Left lung (tissue), 10 donors: ENCODE results near the gene CACNA1D. TPM values are rescaled to one million over a fixed set of nuclear protein-coding genes. Genes with fewer than 3 reads are reported as not detected.

Source experiments
- ATAC-seq: fragments of 200-7000 bp; cut with Tn5 transposase; one replicate; pipeline ENCODE4 v1.9.1; 2020; ENCODE audit warnings: moderate library complexity
- DNase-seq, 4 donors: peaks; one replicate each; pipeline ENCODE4 v3.0.0-alpha.2; 2013 to 2020
- H3K27ac ChIP-seq, 2 donors: fragments of 200-600 bp; sonication (generic) in 1 of 2; one replicate each; pipeline versions ENCODE4 v1.5.0 to v1.8.0; 2020 to 2021
- H3K27me3 ChIP-seq, 2 donors: fragments of 200-600 bp; sonication (generic) in 1 of 2; one replicate each; pipeline versions ENCODE4 v1.5.0 to v1.8.0; 2020 to 2021
- H3K36me3 ChIP-seq, 2 donors: fragments of 200-600 bp; sonication (generic) in 1 of 2; one replicate each; pipeline versions ENCODE4 v1.5.0 to v1.8.0; 2020 to 2021
- H3K4me1 ChIP-seq, 2 donors: fragments of 200-600 bp; one replicate each; pipeline ENCODE4 v1.8.0; 2021
- H3K4me3 ChIP-seq, 2 donors: fragments of 200-600 bp; sonication (generic) in 1 of 2; one replicate each; pipeline versions ENCODE4 v1.5.0 to v1.8.0; 2020 to 2021; ENCODE audit warnings: mild to moderate bottlenecking in 1 of 2
- H3K9me3 ChIP-seq, 2 donors: fragments of 200-600 bp; sonication (generic) in 1 of 2; one replicate each; pipeline versions ENCODE4 v1.5.0 to v1.8.0; 2020 to 2021
- intact Hi-C, 2 donors: fragments of 100-400 bp; cut with DNase I; formaldehyde crosslinking; loops; one replicate each; pipeline versions ENCODE4 v1.11.2 to v1.14.2; 2022
- polyA plus RNA-seq, 6 donors: library from polyadenylated mRNA; unstranded; fragments of 120-200 nt; gene quantifications; one replicate each; pipeline ENCODE4 v1.2.1, GENCODE V29; 2013; ENCODE audit not compliant: insufficient read length in 6 of 6
- total RNA-seq, 2 donors: library from RNA; stranded (reverse); fragmentation: NEBNext Ultra II Directional; extraction: Animal tissue kit (Norgen Biotek cat#: 25700); gene quantifications; one replicate each; pipeline ENCODE4 v1.2.1, GENCODE V29; 2021
- TF ChIP-seq, protein P1 (sequence below), 2 donors: fragments of 200-600 bp; sonication (generic) in 1 of 2; IDR thresholded peaks; one replicate each; pipeline versions ENCODE4 v1.5.0 to v1.8.0; 2021; ENCODE audit warnings: antibody characterized with exemption in 2 of 2
- donor health status: DM: no; HTN: yes; CAD: no.
- donor health status: DM: no; HTN: no; CAD: no.

Gene CACNA1D
- total and polyA plus RNA-seq, 8 donors, result 32.6 to 78.2 (median 56.2) TPM

DNA sequence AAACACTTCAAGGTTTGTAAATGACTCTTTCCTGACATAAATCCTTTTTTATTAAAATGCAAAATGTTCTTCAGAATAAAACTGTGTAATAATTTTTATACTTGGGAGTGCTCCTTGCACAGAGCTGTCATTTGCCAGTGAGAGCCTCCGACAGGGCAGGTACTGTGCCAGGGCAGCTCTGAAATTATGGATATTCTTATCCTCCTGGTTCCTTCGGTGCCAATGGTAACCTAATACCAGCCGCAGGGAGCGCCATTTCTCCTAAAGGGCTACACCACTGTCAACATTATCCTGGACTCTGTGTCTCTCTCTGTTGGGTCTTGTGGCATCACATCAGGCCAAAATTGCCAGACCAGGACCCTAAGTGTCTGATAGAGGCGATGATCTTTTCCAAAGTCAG, 318.8 kb downstream of the CACNA1D start:
- intact Hi-C loops, result no loop called here

DNA sequence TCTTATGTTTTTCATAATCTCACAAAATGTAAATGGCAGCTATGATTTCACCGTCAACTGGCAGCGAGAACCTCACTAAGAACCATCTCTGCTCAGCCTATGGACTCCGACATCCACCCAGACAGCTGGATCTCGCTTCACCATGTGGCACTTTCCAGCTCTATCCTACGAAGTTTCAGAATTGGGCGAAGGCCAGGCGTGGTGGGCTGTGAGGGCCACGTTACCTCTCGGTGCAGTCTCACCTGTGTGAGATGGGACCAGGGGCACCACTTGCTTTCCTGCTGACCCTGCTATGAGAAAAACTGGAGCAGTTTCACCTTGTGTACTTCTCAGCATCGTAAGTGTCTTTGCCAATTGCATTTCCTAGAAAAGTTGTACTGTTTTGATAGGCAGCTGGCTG, 319.5 kb downstream of the CACNA1D start:
- TF ChIP-seq, protein P1, sequence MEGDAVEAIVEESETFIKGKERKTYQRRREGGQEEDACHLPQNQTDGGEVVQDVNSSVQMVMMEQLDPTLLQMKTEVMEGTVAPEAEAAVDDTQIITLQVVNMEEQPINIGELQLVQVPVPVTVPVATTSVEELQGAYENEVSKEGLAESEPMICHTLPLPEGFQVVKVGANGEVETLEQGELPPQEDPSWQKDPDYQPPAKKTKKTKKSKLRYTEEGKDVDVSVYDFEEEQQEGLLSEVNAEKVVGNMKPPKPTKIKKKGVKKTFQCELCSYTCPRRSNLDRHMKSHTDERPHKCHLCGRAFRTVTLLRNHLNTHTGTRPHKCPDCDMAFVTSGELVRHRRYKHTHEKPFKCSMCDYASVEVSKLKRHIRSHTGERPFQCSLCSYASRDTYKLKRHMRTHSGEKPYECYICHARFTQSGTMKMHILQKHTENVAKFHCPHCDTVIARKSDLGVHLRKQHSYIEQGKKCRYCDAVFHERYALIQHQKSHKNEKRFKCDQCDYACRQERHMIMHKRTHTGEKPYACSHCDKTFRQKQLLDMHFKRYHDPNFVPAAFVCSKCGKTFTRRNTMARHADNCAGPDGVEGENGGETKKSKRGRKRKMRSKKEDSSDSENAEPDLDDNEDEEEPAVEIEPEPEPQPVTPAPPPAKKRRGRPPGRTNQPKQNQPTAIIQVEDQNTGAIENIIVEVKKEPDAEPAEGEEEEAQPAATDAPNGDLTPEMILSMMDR (IDR thresholded peaks at IDR 0.05), result no peak
- H3K36me3 ChIP-seq, result peaks cover 0 to 25% of the 10 kb centered on the region in 2 donors
- DNase-seq, result no peak
- no peak overlapping the region for H3K4me3 ChIP-seq
- no peak for ATAC-seq
- H3K27me3 ChIP-seq, result no peaks in the 10 kb centered on the region
- H3K27ac ChIP-seq, result no peak overlapping the region
- intact Hi-C loops, result no loop called here
- H3K9me3 ChIP-seq, result no peaks in the 10 kb centered on the region
- no peaks in the 10 kb centered on the region for H3K4me1 ChIP-seq

More for the DNA sequence above, 318.8 kb downstream of the CACNA1D start:
- peaks cover 0 to 19% of the 10 kb centered on the region in 2 donors for H3K36me3 ChIP-seq
- no peaks in the 10 kb centered on the region for H3K4me1 ChIP-seq
- H3K27ac ChIP-seq, result no peak overlapping the region
- TF ChIP-seq, protein P1 (IDR thresholded peaks at IDR 0.05), result no peak
- H3K9me3 ChIP-seq, result no peaks in the 10 kb centered on the region
- no peak for DNase-seq
- H3K27me3 ChIP-seq, result no peaks in the 10 kb centered on the region
- H3K4me3 ChIP-seq, result no peak overlapping the region
- no peak for ATAC-seq

DNA sequence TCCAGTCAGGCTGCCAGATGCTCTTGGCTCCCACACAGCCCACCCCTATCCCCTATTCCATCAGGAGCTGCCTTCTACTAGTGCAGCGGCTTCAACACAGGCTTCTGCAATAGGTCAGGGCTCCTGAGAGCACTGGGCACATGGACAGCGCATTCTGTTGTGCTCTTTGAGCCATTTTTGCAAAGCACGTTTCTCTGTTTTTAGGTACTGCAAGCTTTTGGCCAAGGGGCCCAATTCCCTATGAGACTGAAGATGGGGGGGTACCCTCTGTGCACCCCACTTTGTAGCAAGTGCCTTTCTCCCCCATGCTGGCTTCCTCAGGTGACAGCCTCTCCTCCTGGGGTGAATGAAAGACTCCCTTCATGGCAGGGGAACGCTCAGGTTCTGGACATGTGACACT, 320.7 kb downstream of the CACNA1D start:
- Histone ChIP-seq H3K4me3 (no peak overlapping the region), H3K27ac (no peak overlapping the region), H3K9me3 (no peaks in the 10 kb centered on the region), H3K4me1 (no peaks in the 10 kb centered on the region), H3K36me3 (peaks cover 0 to 37% of the 10 kb centered on the region in 2 donors), H3K27me3 (no peaks in the 10 kb centered on the region)
- TF ChIP-seq, protein P1 (IDR thresholded peaks at IDR 0.05), result no peak
- DNase-seq (no peak), ATAC-seq (no peak)
- intact Hi-C loops, result no loop called here

DNA sequence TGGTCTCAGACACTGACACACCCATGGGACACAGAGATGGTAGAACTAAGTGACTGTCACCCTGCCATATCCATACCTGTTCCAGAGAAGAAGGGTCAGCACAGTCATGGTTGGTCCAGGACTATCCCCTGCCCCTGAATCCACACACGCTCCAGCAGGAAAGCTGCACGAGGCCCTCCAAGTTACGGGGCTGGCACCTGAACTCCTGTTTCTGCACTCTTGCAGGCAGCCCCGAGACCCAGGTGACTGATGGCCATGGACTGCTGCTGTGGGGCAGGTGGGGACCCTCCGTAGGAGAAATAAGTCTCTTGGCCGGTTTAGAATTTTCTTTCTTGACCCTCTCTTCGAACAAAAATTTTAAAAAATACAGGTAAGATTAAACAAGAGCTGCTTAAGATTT, 321.2 kb downstream of the CACNA1D start:
- no peak overlapping the region for H3K4me3 ChIP-seq
- TF ChIP-seq, protein P1 (IDR thresholded peaks at IDR 0.05), result no peak
- H3K4me1 ChIP-seq, result no peaks in the 10 kb centered on the region
- peaks cover 0 to 39% of the 10 kb centered on the region in 2 donors for H3K36me3 ChIP-seq
- DNase-seq (no peak), ATAC-seq (no peak)
- H3K27me3 ChIP-seq, result no peaks in the 10 kb centered on the region
- H3K27ac ChIP-seq, result no peak overlapping the region
- intact Hi-C loops, result no loop called here
- H3K9me3 ChIP-seq, result no peaks in the 10 kb centered on the region

DNA sequence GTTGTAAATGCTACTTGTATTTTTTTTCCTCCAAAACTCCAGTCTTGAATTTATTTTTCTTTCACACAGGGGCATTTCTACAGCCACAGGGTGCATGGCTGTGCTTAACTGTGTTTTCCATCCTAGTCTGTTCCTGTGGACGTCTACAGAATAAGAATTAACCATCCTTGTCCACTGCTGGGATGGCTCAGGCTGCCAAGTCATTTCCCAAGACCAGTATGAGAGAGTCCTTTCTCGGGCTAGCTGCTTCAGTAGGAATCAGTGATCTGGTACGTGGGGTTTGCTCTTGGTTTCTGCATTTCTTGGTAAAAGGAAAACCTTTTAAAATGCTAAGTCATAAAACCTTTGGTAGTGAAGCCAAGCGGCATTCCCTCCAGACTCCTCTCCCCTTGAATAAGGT, 322.0 kb downstream of the CACNA1D start:
- DNase-seq (no peak), ATAC-seq (no peak)
- Histone ChIP-seq H3K27ac (no peak overlapping the region), H3K9me3 (no peaks in the 10 kb centered on the region), H3K27me3 (no peaks in the 10 kb centered on the region), H3K36me3 (peaks cover 0 to 39% of the 10 kb centered on the region in 2 donors), H3K4me3 (no peak overlapping the region), H3K4me1 (no peaks in the 10 kb centered on the region)
- TF ChIP-seq, protein P1 (IDR thresholded peaks at IDR 0.05), result no peak
- intact Hi-C loops, result no loop called here
